ENCODE measurements around the gene TMC2. TPM values are rescaled to one million over a fixed set of nuclear protein-coding genes. Genes with fewer than 3 reads are reported as not detected.
A peak's percentile ranks its signal among the peaks of the same experiment; 100 is the strongest.

The TMC2 gene
- total RNA-seq, 1 donor from 2014 or later, result not detected

DNA sequence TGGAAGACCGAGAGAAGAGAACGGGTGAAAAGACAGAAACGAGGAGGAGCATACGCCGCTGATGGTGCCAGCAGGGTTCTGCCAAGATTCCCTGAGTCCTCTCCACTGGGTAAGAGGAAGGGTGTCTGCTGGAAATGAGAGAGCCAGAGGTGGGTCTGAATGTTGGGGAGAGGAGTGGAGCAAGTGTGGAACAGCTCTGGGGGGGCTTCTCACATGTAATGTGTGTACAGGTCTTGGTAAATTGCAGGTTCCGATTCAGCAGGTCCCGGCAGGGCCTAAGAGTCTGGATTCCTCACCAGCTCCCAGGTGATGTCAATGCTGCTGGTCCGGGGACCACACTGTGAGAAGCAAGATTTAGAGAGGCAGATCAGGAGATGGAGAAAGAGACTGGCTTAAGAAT lies 154.8 kb downstream of the TMC2 start:
- Histone ChIP-seq H3K9me3 (no peaks in the 10 kb centered on the region), H3K27ac (no peak overlapping the region), H3K27me3 (peaks cover 6% of the 10 kb centered on the region), H3K4me3 (no peak overlapping the region), H3K4me1 (peaks cover 2 to 7% of the 10 kb centered on the region in 2 donors), H3K36me3 (no peaks in the 10 kb centered on the region)
- TF ChIP-seq CTCF (IDR thresholded peaks at IDR 0.05), result no peak
- intact Hi-C loops (cut with DNase I), result loop anchor here (5.0 to 10.0 kb wide), 3 partner anchors 61 to 184 kb away; partner anchors contain the start of gene PTPRA
- DNase-seq (ENCODE audit: low spot score in 2 of 2), result peak in 1 of 2 donors; percentile 52

Other genes starting within 250 kb of the TMC2 start
- not detected for gene TGM3, start 240.6 kb upstream of the TMC2 start, total RNA-seq
- gene TGM6, start 155.7 kb upstream of the TMC2 start, total RNA-seq, result not detected
- gene SNRPB, start 65.8 kb upstream of the TMC2 start, total RNA-seq, result 83.5 TPM
- 0.64 TPM for gene ZNF343, start 27.7 kb upstream of the TMC2 start, total RNA-seq
- gene NOP56, start 116.1 kb downstream of the TMC2 start, total RNA-seq, result 32.1 TPM
- 24.9 TPM for gene IDH3B, start 127.6 kb downstream of the TMC2 start, total RNA-seq
- gene EBF4, start 156.2 kb downstream of the TMC2 start, total RNA-seq, result 19.2 TPM

Data from ascending aorta (tissue), 2 donors.